ENCODE results near the gene SHANK1.

The SHANK1 gene

DNA sequence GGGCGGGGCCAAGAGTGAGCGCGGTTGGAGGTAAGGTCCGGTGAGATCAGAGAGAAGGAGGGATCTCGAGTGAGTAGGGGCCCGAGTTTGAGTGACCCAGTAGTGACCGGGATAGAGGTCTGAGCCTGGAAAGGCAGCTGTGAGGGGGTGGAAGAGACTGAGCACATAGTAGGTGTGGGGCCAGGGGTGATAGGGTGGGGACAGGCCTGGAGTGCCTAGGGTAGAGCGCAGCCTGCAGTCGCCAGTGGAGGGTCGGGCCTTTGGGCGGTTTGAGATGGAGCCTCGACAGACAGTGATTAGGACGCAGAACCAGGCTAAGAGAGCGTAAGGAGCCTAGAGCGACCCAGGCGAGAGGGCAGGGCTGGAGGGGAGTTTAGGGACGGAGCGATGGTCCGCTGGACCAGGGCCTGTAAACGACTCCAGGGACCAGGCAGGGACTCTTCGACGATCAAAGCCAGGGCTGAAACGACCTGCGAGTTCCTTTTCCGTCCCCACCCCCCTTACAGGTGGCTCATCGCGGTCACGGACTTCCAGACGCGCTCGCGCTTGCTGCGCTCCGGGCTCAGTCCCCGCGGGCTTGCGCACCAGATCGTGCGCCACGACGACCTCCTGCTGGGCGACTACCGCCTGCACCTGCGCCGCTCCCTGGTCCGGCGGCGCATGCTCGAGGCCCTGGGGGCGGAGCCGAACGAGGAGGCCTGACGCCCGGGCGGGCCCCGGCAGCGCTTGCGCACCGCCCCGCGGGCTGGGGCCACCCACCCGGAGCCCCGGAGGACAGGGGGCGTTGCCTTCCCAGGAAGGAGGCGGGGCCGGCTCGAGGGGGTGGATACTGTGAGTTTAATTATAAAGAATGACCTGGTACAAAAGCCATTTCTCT lies 60.9 kb downstream of the SHANK1 start:
- DNase-seq: peak; percentile 81

DNA sequence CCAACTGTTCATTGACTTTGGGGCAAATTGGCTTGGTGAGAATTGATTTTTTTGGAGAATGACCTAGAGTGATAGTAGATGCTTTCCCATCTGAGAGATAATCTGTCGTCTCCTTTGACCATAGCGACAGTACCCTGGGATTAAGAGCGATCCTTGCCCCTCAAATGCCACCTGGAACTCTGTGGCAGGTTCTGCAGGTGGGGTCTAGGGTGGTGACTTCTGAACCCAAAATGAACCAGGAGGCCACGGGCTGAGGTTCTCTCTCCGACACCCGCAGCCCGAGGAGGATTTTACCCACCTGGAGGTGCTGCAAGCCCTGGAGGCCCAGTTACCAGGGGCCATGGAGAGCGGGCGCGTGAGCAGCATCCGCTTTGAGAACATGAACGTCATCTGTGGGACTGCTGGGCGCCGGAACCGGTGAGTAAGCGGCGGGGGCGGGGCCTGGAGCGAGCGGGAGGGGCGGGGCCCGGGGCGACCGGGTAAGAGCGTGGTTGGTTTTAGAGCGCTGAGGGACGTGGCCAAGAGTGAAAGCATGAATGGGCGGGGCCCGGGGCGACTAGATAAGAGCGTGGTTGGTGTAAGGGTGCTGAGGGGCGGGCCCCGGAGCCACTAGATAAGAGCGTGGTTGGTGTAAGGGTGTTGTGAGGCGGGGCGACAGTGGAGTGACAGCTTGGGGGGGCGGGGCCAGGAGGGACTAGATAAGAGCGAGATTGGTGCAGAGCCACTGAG lies 61.7 kb downstream of the SHANK1 start:
- DNase-seq: peak; percentile 92

DNA sequence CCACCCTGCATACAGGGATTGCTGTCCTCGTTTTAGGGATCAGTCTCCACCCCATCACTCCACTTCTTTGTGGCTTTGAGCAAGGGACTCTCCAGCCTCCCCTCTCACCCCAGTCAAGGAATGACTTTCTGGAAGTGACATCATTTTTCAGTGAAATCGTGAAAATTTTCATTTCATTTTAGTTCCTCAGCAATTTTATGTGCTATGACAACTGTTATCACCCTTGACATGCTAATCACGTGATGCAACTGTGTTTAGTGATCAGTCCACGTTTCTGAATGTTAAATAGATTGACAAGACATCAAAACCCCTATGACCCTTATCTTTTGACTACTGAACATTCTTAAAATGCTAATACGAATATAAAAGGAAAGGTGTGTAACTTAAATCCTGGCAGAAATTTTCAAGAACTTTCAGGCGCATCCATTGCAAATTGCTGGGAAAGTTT lies 62.4 kb downstream of the SHANK1 start:
- no peak for DNase-seq

GRCh38 chr19:50654882-50655281 lies 64.7 kb downstream of the SHANK1 start:
- DNase-seq: no peak

- no peak for DNase-seq
These were observed 66.9 kb downstream of the SHANK1 start for GRCh38 chr19:50652722-50653121.

DNA sequence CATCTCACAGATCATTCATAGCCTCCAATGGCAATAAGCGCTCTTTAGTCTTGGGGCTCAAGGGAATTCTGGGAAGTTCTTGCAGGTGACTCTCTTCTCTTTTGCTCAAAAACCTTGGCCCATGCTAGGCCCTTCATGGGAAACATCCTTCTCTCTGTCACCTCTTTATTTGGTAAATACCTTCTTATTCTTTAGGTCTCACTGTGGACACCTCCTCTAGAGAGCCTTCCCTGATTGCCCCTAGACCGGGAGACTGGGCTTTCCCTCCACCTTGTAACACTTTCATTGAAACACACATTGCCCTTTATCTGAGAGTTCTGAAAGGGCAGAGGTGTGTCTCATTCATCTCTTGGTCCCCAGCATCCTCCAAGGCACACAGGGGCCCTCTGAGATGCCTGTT lies 68.4 kb downstream of the SHANK1 start:
- DNase-seq: no peak

- no peak for DNase-seq
These were observed 69.9 kb downstream of the SHANK1 start, which contains the start of gene C19orf81 for GRCh38 chr19:50649433-50650391. Gene C19orf81 (plus strand): TSS chr19:50649445. CDS start chr19:50649445, 0 bp downstream.

DNA sequence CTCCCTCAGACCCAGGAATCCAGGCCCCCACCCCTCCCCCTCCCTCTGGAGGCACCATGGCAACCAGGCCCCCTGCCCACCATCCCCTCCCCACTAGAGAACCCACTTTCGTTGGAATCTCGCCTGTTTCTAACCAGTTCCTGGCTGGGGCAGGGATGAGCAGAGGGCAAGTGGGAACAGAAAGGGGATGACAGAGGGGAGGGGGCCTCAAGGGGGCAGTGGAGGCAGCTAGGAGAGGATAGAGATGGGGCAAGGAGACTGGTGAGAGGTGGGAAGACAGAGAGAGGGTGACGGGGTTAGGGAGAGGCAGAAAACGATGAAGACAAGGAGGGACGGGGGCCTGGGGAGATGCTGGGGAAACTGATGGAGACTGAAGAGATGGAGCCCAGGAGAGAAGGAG lies 70.9 kb downstream of the SHANK1 start:
- DNase-seq: no peak

GRCh38 chr19:50647879-50648615 lies 71.6 kb downstream of the SHANK1 start:
- no peak for DNase-seq

GRCh38 chr19:50646074-50646807 lies 73.4 kb downstream of the SHANK1 start:
- DNase-seq: no peak

DNA sequence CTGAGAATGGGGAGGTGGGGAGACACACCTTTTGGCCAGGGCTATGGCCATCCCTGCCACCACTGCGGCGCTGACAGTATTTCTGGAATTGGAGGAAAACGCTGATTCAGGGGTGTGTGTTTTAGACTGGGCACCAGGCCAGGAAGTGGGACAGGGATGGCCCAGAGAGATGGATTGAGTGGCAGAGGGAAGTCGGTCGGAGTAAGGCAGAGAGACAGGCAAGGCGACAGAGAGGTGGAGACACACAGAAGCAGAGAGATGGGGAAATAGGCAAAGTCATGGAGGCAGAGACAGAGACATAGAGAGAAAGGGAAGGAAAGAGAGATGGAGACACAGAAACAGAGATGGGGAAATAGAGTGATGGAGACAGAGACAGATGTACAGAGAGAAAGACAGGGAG lies 74.5 kb downstream of the SHANK1 start:
- no peak for DNase-seq

GRCh38 chr19:50644315-50644915 lies 75.2 kb downstream of the SHANK1 start:
- DNase-seq: no peak

GRCh38 chr19:50640368-50640767 lies 79.2 kb downstream of the SHANK1 start:
- no peak for DNase-seq

DNA sequence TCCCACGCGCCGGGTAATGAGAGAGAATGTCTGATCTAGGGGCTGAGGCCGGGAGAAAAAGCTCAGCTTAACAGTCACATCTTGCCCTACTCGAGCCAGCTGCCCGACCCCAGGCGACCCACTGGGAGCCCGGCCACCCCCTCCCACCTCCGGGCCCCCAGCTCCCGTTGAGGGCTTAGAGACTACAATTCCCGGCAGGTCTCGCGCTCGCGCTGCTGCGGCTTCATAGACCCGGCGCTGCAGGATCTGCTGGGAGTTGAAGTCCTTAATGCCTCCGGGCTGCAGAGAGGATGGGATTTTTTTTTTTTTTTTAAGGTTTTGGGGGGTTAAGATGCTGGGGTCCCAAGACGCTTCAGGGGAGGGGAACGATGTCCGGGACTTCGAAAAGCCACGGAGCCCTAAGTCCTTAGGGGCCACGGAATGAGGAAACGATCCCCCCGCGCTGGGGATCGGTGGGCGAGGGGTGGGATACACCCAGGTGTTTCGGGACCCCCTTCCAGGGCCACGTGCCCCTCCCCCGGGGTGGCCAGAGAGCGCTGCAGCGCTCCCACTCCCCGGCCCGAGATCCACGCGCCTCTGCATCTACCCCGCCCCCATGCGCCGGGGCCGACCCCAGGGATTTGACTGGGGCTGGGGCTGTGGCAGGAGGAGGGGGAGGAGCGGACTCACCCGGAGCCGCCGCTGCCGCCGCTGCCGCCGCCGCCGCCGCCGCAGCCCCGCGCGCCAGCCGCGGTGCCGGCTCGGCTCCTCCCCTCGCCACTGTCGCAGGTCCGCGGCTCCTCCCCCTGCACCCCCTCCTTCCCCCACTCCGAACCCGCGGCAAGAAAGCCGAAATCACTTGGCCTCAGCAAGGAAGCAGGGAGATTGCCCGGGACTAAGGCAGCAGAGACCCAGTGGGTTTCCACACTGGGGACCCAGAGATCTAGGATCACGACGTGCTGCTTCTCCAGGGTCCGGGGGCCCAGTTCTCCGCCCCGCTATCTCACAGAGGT lies 80.2 kb downstream of the SHANK1 start, which contains the start of gene SYT3:
TSS of gene SYT3 (minus strand) at position 761 of the 992 bp plus-strand sequence. CDS start 2,470 bp downstream, outside the sequence.
- peak; percentile 42 for DNase-seq

DNA sequence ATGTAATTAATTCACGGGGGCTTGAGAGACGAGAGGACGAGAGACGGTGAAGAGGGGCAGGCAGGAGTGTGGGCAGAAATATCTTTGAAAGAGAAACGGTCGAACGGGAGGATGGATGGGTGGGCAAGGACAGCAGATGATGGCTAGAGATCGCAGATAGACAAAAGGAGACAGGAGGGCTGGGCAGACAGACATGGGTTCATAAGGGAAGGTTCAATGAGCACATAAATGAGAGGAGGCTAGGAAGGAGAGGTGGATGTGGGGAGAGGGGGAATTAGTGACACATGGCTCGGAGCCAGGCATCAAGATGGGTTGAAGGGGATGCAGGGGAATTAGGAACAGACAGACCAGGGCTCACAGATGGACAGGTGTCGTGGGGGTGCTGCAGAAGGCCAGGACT lies 81.0 kb downstream of the SHANK1 start:
- no peak for DNase-seq

GRCh38 chr19:50636317-50637085 lies 83.1 kb downstream of the SHANK1 start:
- DNase-seq: no peak

DNA sequence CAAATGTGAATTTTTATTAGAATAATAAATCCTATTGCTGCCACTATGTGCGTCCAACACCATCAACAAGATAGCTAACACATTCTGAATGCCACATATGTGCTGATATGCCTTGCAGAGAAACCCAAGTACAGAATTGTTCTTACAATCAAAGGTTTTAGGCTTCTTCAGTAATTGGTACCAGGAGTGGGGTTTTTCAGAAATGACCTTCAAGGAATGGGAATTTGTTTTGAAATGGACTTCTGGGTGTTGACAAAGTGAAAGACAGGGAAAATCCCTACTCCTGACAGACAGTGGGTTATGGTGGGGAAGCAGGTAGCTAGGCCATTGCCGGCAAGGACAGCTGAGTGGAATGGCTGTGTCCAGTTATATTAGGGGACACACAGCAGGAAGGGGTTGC lies 85.6 kb downstream of the SHANK1 start:
- DNase-seq: no peak

- no peak for DNase-seq
These were observed 86.2 kb downstream of the SHANK1 start for GRCh38 chr19:50633359-50633758.

Data from femur (tissue), 1 donor.